OCI-LY1 (cell line): ENCODE measurements around the gene SCARB2.

Experiments used
- H2AFZ ChIP-seq: fragments of 200-600 bp; sonication (generic), shearing (Covaris generic); 2 replicates; pipeline ENCODE4 v1.6.0; 2014; ENCODE audit warnings: antibody characterized with exemption, mild to moderate bottlenecking, low read length
- H3F3A ChIP-seq: fragments of 200-600 bp; sonication (generic), shearing (Covaris generic); 2 replicates; pipeline ENCODE4 v1.6.0; 2014; ENCODE audit warnings: mild to moderate bottlenecking, antibody characterized with exemption, low read length, moderate library complexity; ENCODE audit not compliant: insufficient read depth
- H3K27ac ChIP-seq: fragments of 200-600 bp; sonication (generic); 2 replicates; pipeline ENCODE4 v1.5.1; 2014; ENCODE audit warnings: low read length, mixed run types, mild to moderate bottlenecking, low read depth; ENCODE audit not compliant: poor library complexity, severe bottlenecking
- H3K27me3 ChIP-seq: fragments of 200-600 bp; sonication (generic); 2 replicates; pipeline ENCODE4 v1.6.0; 2014; ENCODE audit warnings: antibody characterized with exemption, mild to moderate bottlenecking, low read length, moderate library complexity; ENCODE audit not compliant: insufficient read depth
- H3K36me3 ChIP-seq: fragments of 200-600 bp; sonication (generic); 2 replicates; pipeline ENCODE4 v1.6.1; 2014; ENCODE audit warnings: mild to moderate bottlenecking, antibody characterized with exemption, low read length, moderate library complexity, mixed read lengths; ENCODE audit not compliant: insufficient read depth
- H3K4me1 ChIP-seq: fragments of 200-600 bp; sonication (generic); 2 replicates; pipeline ENCODE4 v1.5.1; 2014; ENCODE audit warnings: mild to moderate bottlenecking, low read length, moderate library complexity; ENCODE audit not compliant: insufficient read depth, severe bottlenecking
- H3K4me2 ChIP-seq: fragments of 200-600 bp; sonication (generic), shearing (Covaris generic); 2 replicates; pipeline ENCODE4 v1.6.1; 2014; ENCODE audit warnings: low read length
- H3K4me3 ChIP-seq: fragments of 200-600 bp; sonication (generic); 2 replicates; pipeline ENCODE4 v1.5.1; 2014; ENCODE audit warnings: low read length, low read depth, mild to moderate bottlenecking, mixed read lengths; ENCODE audit not compliant: poor library complexity, severe bottlenecking
- H3K79me2 ChIP-seq: fragments of 200-600 bp; shearing (Covaris generic); 2 replicates; pipeline ENCODE4 v1.6.1; 2016; ENCODE audit warnings: mixed run types, low read length, mixed read lengths; ENCODE audit not compliant: insufficient read depth
- H3K9ac ChIP-seq: fragments of 200-600 bp; sonication (generic), shearing (Covaris generic); 2 replicates; pipeline ENCODE4 v1.6.1; 2014; ENCODE audit warnings: mild to moderate bottlenecking, low read length, mixed read lengths
- H3K9me2 ChIP-seq: fragments of 200-600 bp; sonication (generic), shearing (Covaris generic); 2 replicates; pipeline ENCODE4 v1.6.1; 2014; ENCODE audit warnings: low read depth, mild to moderate bottlenecking, low read length, mixed read lengths
- H3K9me3 ChIP-seq: fragments of 200-600 bp; shearing (Covaris generic); 2 replicates; pipeline ENCODE4 v1.6.1; 2014; ENCODE audit warnings: low read length, mixed read lengths
- H4K20me1 ChIP-seq: fragments of 200-600 bp; sonication (generic), shearing (Covaris generic); 2 replicates; pipeline ENCODE4 v1.6.0; 2016; ENCODE audit warnings: mild to moderate bottlenecking, low read length; ENCODE audit not compliant: insufficient read depth
- CTCF ChIP-seq: fragments of 200-600 bp; sonication (generic), shearing (Covaris generic); IDR thresholded peaks from 2 replicates; pipeline ENCODE4 v1.5.1; 2017; ENCODE audit warnings: mild to moderate bottlenecking, antibody characterized with exemption, low read length, moderate library complexity, mixed read lengths
- EZH2 ChIP-seq: fragments of 200-600 bp; sonication (generic), shearing (Covaris generic); IDR thresholded peaks from 2 replicates; pipeline ENCODE4 v1.8.0; 2017; ENCODE audit warnings: borderline replicate concordance, mixed run types, mild to moderate bottlenecking, antibody characterized with exemption, low read length, moderate library complexity, mixed read lengths

The SCARB2 gene

GRCh38 chr4:76195326-76195725, 18.3 kb downstream of the SCARB2 start:
- Histone ChIP-seq H3K9ac (no peak overlapping the region), H3K36me3 (0 out of 2 replicates have a peak, but pooled peaks cover 5% of the 10 kb centered on the region), H3F3A (no peaks in the 10 kb centered on the region), H3K4me1 (peaks cover 54% of the 10 kb centered on the region), H3K9me3 (no peaks in the 10 kb centered on the region), H3K4me2 (no peak overlapping the region; the same call in 1 of the 2 replicates), H3K9me2 (no peaks in the 10 kb centered on the region), H2AFZ (no peak overlapping the region), H3K4me3 (no peak overlapping the region), H4K20me1 (no peaks in the 10 kb centered on the region), H3K79me2 (no peaks in the 10 kb centered on the region), H3K27me3 (no peaks in the 10 kb centered on the region), H3K27ac (peak overlapping the region; percentile 55)
- TF ChIP-seq EZH2 (no peak), CTCF (no peak)

GRCh38 chr4:76194325-76194724, 19.3 kb downstream of the SCARB2 start:
- Histone ChIP-seq H3K9me2 (no peaks in the 10 kb centered on the region), H3K4me1 (peaks cover 44% of the 10 kb centered on the region), H3K9ac (no peak overlapping the region), H3K4me2 (no peak overlapping the region), H3K79me2 (no peaks in the 10 kb centered on the region), H3K27me3 (no peaks in the 10 kb centered on the region), H3F3A (no peaks in the 10 kb centered on the region), H3K4me3 (no peak overlapping the region), H3K36me3 (0 out of 2 replicates have a peak, but pooled peaks cover 5% of the 10 kb centered on the region), H4K20me1 (no peaks in the 10 kb centered on the region), H3K27ac (no peak overlapping the region), H2AFZ (no peak overlapping the region), H3K9me3 (no peaks in the 10 kb centered on the region)
- TF ChIP-seq EZH2, result no peak
- no peak for TF ChIP-seq CTCF

- Histone ChIP-seq H3K4me1 (peaks cover 23% of the 10 kb centered on the region), H3K36me3 (0 out of 2 replicates have a peak, but pooled peaks cover 5% of the 10 kb centered on the region), H3K79me2 (no peaks in the 10 kb centered on the region), H3K9ac (no peak overlapping the region), H3K4me2 (no peak overlapping the region), H3K27me3 (no peaks in the 10 kb centered on the region), H3K9me3 (no peaks in the 10 kb centered on the region), H3K4me3 (no peak overlapping the region), H3K9me2 (no peaks in the 10 kb centered on the region), H3K27ac (no peak overlapping the region), H3F3A (no peaks in the 10 kb centered on the region), H2AFZ (no peak overlapping the region), H4K20me1 (no peaks in the 10 kb centered on the region)
- TF ChIP-seq CTCF (no peak), EZH2 (no peak)
These were observed 21.4 kb downstream of the SCARB2 start for GRCh38 chr4:76192236-76192635.
